A549 (cell line): ENCODE data around the gene PCDH15.

Source experiments
- BHLHE40 ChIP-seq: IDR thresholded peaks from 2 replicates; pipeline ENCODE4 v1.6.1; 2012; ENCODE audit warnings: low read depth, low read length, inconsistent platforms
- CTCF ChIP-seq: fragments of >200 bp; sonication (Bioruptor Twin); formaldehyde crosslinking; IDR thresholded peaks from 3 replicates; pipeline ENCODE4 v1.5.1; 2016
- EP300 ChIP-seq, 2 experiments: fragments of >200 bp; sonication (Bioruptor Twin); formaldehyde crosslinking; IDR thresholded peaks; 2 replicates in 1 of 2; 3 replicates in 1 of 2; pipeline ENCODE4 v1.6.1; 2016 to 2017
- FOXS1 ChIP-seq: fragments of 250-450 bp; sonication (Bioruptor Pico); IDR thresholded peaks from 2 replicates; pipeline ENCODE4 v1.5.0; 2020; ENCODE audit warnings: mild to moderate bottlenecking, moderate library complexity
- JUNB ChIP-seq: fragments of >200 bp; sonication (Bioruptor Twin); formaldehyde crosslinking; IDR thresholded peaks from 2 replicates; pipeline ENCODE4 v1.6.1; 2016
- NR3C1 ChIP-seq: fragments of >200 bp; sonication (Bioruptor Twin); formaldehyde crosslinking; IDR thresholded peaks from 3 replicates; pipeline ENCODE4 v1.6.1; 2017
- POLR2A ChIP-seq: IDR thresholded peaks from 2 replicates; pipeline ENCODE4 v1.6.1; 2012; ENCODE audit warnings: mild to moderate bottlenecking, low read length
- SREBF2 ChIP-seq: fragments of 450-650 bp; IDR thresholded peaks from 2 replicates; pipeline ENCODE4 v1.6.1; 2014; ENCODE audit warnings: mild to moderate bottlenecking, moderate library complexity
- ZSCAN20 ChIP-seq: fragments of 250-450 bp; sonication (Bioruptor Pico); IDR thresholded peaks from 2 replicates; pipeline ENCODE4 v1.8.0; 2022; ENCODE audit warnings: mild to moderate bottlenecking, moderate library complexity

- no peak for TF ChIP-seq CTCF
- no peak for TF ChIP-seq JUNB
- no peak for TF ChIP-seq EP300 (IDR thresholded peaks at IDR 0.05)
- no peak for TF ChIP-seq POLR2A
- no peak for TF ChIP-seq FOXS1 (CRISPR knock-in tag)
- TF ChIP-seq ZSCAN20 (CRISPR knock-in tag): no peak
- TF ChIP-seq BHLHE40: no peak
- TF ChIP-seq SREBF2: no peak
- no peak for TF ChIP-seq NR3C1
These were observed 799.0 kb downstream of the PCDH15 start for GRCh38 chr10:54002077-54002476.
